ENCODE measurements around the gene AP1S2.

The AP1S2 gene

GRCh38 chrX:15854712-15855567 lies at the start of gene AP1S2:
Gene AP1S2 (minus strand): TSS chrX:15854813. CDS start chrX:15852524, 2,289 bp downstream.
- H3K9ac ChIP-seq (ENCODE audit: insufficient read length) = peak within 1 kb of the TSS; percentile 75
- no peak within 1 kb of the TSS for H3K27ac ChIP-seq
- peak; percentile 55 for DNase-seq (ENCODE audit: low read depth, low spot score)
- TF ChIP-seq POLR2AphosphoS5 (IDR thresholded peaks at IDR 0.05; ENCODE audit: borderline replicate concordance, low read depth, low read length) (peak; percentile 66), EZH2 (IDR thresholded peaks at IDR 0.05) (no peak), FOXP2 (optimal IDR thresholded peaks at IDR 0.05; ENCODE audit: control extremely low read depth, extremely low read length, insufficient read depth) (no peak)
- H3K36me3 ChIP-seq (ENCODE audit: insufficient read depth, low read length) = no peaks in the 10 kb centered on the region
- no peaks in the 10 kb centered on the region for H3K9me3 ChIP-seq (ENCODE audit: low read depth, low read length)
- peak within 1 kb of the TSS; percentile 88 for H3K4me3 ChIP-seq

- TF ChIP-seq POLR2AphosphoS5 (IDR thresholded peaks at IDR 0.05; ENCODE audit: borderline replicate concordance, low read depth, low read length) = no peak
- TF ChIP-seq EZH2 (IDR thresholded peaks at IDR 0.05) = no peak
- TF ChIP-seq FOXP2 (optimal IDR thresholded peaks at IDR 0.05; ENCODE audit: control extremely low read depth, extremely low read length, insufficient read depth) = no peak
- Histone ChIP-seq H3K36me3 (ENCODE audit: insufficient read depth, low read length) (no peaks in the 10 kb centered on the region), H3K4me3 (no peak overlapping the region), H3K9me3 (ENCODE audit: low read depth, low read length) (no peaks in the 10 kb centered on the region), H3K9ac (ENCODE audit: insufficient read length) (no peak overlapping the region), H3K27ac (no peak overlapping the region)
- DNase-seq (ENCODE audit: low read depth, low spot score) = no peak
Measured at GRCh38 chrX:15903186-15903681, 48.6 kb upstream of the AP1S2 start.

- H3K4me3 ChIP-seq = no peak overlapping the region
- TF ChIP-seq EZH2 (IDR thresholded peaks at IDR 0.05) = no peak
- no peak for TF ChIP-seq FOXP2 (optimal IDR thresholded peaks at IDR 0.05; ENCODE audit: control extremely low read depth, extremely low read length, insufficient read depth)
- TF ChIP-seq POLR2AphosphoS5 (IDR thresholded peaks at IDR 0.05; ENCODE audit: borderline replicate concordance, low read depth, low read length) = no peak
- H3K27ac ChIP-seq = no peak overlapping the region
- no peak overlapping the region for H3K9ac ChIP-seq (ENCODE audit: insufficient read length)
- no peak for DNase-seq (ENCODE audit: low read depth, low spot score)
- no peaks in the 10 kb centered on the region for H3K9me3 ChIP-seq (ENCODE audit: low read depth, low read length)
- no peaks in the 10 kb centered on the region for H3K36me3 ChIP-seq (ENCODE audit: insufficient read depth, low read length)
Measured at GRCh38 chrX:15895334-15895733, 40.7 kb upstream of the AP1S2 start.

- no peaks in the 10 kb centered on the region for H3K9me3 ChIP-seq (ENCODE audit: low read depth, low read length)
- TF ChIP-seq FOXP2 (optimal IDR thresholded peaks at IDR 0.05; ENCODE audit: control extremely low read depth, extremely low read length, insufficient read depth) (no peak), POLR2AphosphoS5 (IDR thresholded peaks at IDR 0.05; ENCODE audit: borderline replicate concordance, low read depth, low read length) (no peak), EZH2 (IDR thresholded peaks at IDR 0.05) (no peak)
- no peak overlapping the region for H3K9ac ChIP-seq (ENCODE audit: insufficient read length)
- H3K27ac ChIP-seq = no peak overlapping the region
- no peaks in the 10 kb centered on the region for H3K36me3 ChIP-seq (ENCODE audit: insufficient read depth, low read length)
- no peak for DNase-seq (ENCODE audit: low read depth, low spot score)
- no peak overlapping the region for H3K4me3 ChIP-seq
Measured at GRCh38 chrX:15894724-15895123, 40.1 kb upstream of the AP1S2 start.

- no peak for DNase-seq (ENCODE audit: low read depth, low spot score)
- Histone ChIP-seq H3K27ac (no peak overlapping the region), H3K36me3 (ENCODE audit: insufficient read depth, low read length) (no peaks in the 10 kb centered on the region), H3K4me3 (no peak overlapping the region), H3K9ac (ENCODE audit: insufficient read length) (no peak overlapping the region), H3K9me3 (ENCODE audit: low read depth, low read length) (no peaks in the 10 kb centered on the region)
- TF ChIP-seq POLR2AphosphoS5 (IDR thresholded peaks at IDR 0.05; ENCODE audit: borderline replicate concordance, low read depth, low read length) = no peak
- no peak for TF ChIP-seq FOXP2 (optimal IDR thresholded peaks at IDR 0.05; ENCODE audit: control extremely low read depth, extremely low read length, insufficient read depth)
- no peak for TF ChIP-seq EZH2 (IDR thresholded peaks at IDR 0.05)
Measured at GRCh38 chrX:15890463-15890862, 35.9 kb upstream of the AP1S2 start.

GRCh38 chrX:15888062-15888461 lies 33.4 kb upstream of the AP1S2 start:
- Histone ChIP-seq H3K9ac (ENCODE audit: insufficient read length) (no peak overlapping the region), H3K9me3 (ENCODE audit: low read depth, low read length) (no peaks in the 10 kb centered on the region), H3K27ac (no peak overlapping the region), H3K4me3 (no peak overlapping the region), H3K36me3 (ENCODE audit: insufficient read depth, low read length) (no peaks in the 10 kb centered on the region)
- DNase-seq (ENCODE audit: low read depth, low spot score) = no peak
- TF ChIP-seq EZH2 (IDR thresholded peaks at IDR 0.05) = no peak

- Histone ChIP-seq H3K27ac (no peak overlapping the region), H3K9ac (ENCODE audit: insufficient read length) (no peak overlapping the region), H3K9me3 (ENCODE audit: low read depth, low read length) (no peaks in the 10 kb centered on the region), H3K4me3 (no peak overlapping the region), H3K36me3 (ENCODE audit: insufficient read depth, low read length) (no peaks in the 10 kb centered on the region)
- TF ChIP-seq FOXP2 (optimal IDR thresholded peaks at IDR 0.05; ENCODE audit: control extremely low read depth, extremely low read length, insufficient read depth) = no peak
- no peak for DNase-seq (ENCODE audit: low read depth, low spot score)
Measured at GRCh38 chrX:15883540-15883863, 28.9 kb upstream of the AP1S2 start.

- DNase-seq (ENCODE audit: low read depth, low spot score) = no peak
- TF ChIP-seq EZH2 (IDR thresholded peaks at IDR 0.05) = no peak
- TF ChIP-seq FOXP2 (optimal IDR thresholded peaks at IDR 0.05; ENCODE audit: control extremely low read depth, extremely low read length, insufficient read depth) = no peak
- TF ChIP-seq POLR2AphosphoS5 (IDR thresholded peaks at IDR 0.05; ENCODE audit: borderline replicate concordance, low read depth, low read length) = no peak
- H3K36me3 ChIP-seq (ENCODE audit: insufficient read depth, low read length) = no peaks in the 10 kb centered on the region
- no peaks in the 10 kb centered on the region for H3K9me3 ChIP-seq (ENCODE audit: low read depth, low read length)
- H3K27ac ChIP-seq = no peak overlapping the region
- no peak overlapping the region for H3K9ac ChIP-seq (ENCODE audit: insufficient read length)
- no peak overlapping the region for H3K4me3 ChIP-seq
Measured at GRCh38 chrX:15882704-15883539, 28.3 kb upstream of the AP1S2 start.

Data from SK-N-MC (cell line).